GM21529 (cell line): ENCODE results near the gene NPBWR2.

Experiments
- ATAC-seq: cut with Tn5 transposase; IDR thresholded peaks from one replicate; pipeline ENCODE4 v1.9.1; 2021; ENCODE audit not compliant: unreplicated experiment

NPBWR2 gene

GRCh38 chr20:64076061-64076997, 31.0 kb downstream of the NPBWR2 start:
- ATAC-seq: no peak

GRCh38 chr20:64075556-64075955, 31.8 kb downstream of the NPBWR2 start:
- ATAC-seq: no peak

- ATAC-seq: no peak
Measured at GRCh38 chr20:64074963-64075362, 32.4 kb downstream of the NPBWR2 start.

- ATAC-seq: no peak
Measured at GRCh38 chr20:64074184-64074789, 33.1 kb downstream of the NPBWR2 start.

GRCh38 chr20:64073476-64074183, 33.7 kb downstream of the NPBWR2 start:
- ATAC-seq: no peak

GRCh38 chr20:64072498-64073063, 34.8 kb downstream of the NPBWR2 start:
- no peak for ATAC-seq

GRCh38 chr20:64071341-64072332, 35.7 kb downstream of the NPBWR2 start:
- ATAC-seq: no peak

GRCh38 chr20:64070244-64070993, 36.9 kb downstream of the NPBWR2 start:
- ATAC-seq: no peak

- no peak for ATAC-seq
Measured at GRCh38 chr20:64069614-64070243, 37.6 kb downstream of the NPBWR2 start.

GRCh38 chr20:64069209-64069613, 38.2 kb downstream of the NPBWR2 start:
- no peak for ATAC-seq

- ATAC-seq: no peak
Measured at GRCh38 chr20:64068386-64069208, 38.8 kb downstream of the NPBWR2 start.

GRCh38 chr20:64067733-64068307, 39.5 kb downstream of the NPBWR2 start:
- ATAC-seq: no peak

GRCh38 chr20:64067005-64067632, 40.2 kb downstream of the NPBWR2 start:
- ATAC-seq: no peak

GRCh38 chr20:64065974-64066343, 41.4 kb downstream of the NPBWR2 start:
- peak; percentile 47 for ATAC-seq

GRCh38 chr20:64065062-64065973, 42.0 kb downstream of the NPBWR2 start:
- no peak for ATAC-seq

GRCh38 chr20:64064145-64064698, 43.1 kb downstream of the NPBWR2 start:
- ATAC-seq: no peak
